NCI-H1694 (cell line): ENCODE data around the gene CPXM2.

Experiments
- DNase-seq: peaks from one replicate; lab custom pipeline; 2025; lab: John Stamatoyannopoulos, UW

Gene CPXM2

DNA sequence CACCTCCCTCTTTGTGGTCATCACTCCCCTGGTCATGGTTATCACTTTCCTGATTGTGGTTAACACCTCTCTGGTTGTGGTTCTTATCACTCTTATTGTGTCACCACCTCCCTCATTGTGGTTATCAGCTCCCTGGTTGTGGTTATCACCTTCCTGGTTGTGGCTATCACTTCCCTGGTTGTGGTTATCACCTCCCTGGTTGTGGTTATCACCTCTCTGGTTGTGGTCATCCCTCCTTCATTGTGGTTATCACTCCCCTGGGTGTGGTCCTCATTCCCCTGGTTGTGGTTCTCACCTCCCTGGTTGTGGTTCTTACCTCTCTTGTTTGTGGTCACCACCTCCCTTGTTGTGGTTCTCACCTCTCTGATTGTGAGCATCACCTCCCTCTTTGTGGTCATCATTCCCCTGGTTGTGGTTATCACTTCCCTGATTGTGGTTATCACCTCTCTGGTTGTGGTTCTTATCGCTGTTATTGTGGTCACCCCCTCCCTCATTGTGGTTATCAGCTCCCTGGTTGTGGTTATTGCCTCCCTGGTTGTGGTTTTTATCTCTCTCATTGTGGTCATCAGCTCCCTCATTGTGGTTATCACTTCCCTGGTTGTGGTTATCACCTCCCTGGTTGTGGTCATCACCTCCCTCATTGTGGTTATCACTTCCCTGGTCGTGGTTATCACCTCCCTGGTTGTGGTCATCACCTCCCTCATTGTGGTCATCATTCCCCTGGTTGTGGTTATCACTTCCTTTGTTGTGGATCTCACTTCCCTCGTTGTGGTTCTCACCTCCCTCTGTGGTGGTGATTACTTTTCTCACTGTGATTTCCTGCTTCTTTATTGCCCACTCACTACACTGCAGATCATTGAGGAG, 118.7 kb downstream of the CPXM2 start:
- no peak for DNase-seq

DNA sequence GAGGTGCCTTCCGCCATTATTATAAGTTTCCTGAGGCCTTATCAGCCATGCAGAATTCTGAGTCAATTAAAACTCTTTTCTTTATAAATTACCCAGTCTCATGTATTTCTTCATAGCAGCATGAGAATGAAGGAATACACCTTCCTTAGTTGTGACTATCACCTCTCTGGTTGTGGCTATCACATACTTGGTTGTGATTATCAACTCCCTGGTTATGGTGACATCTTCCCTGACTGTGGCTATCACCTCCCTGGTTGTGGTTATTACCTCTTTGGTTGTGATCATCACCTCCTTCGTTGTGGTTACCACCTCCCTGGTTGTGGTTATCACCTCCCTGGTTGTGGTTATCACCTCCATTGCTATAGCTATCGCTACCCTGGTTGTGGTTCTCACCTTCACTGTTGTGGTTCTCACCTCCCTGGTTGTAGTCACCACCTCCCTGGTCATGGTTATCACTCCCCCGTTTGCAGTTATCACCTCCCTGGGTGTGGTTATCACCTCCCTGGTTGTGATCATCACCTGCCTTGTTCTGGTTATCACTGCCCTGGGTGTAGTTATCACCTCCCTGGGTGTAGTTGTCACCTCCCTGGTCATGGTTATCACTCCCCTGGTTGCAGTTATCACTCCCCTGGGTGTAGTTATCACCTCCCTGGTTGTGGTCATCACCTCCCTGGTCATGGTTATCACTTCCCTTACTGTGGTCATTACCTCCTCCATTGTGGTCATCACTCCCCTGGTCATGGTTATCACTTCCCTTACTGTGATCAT, 119.5 kb downstream of the CPXM2 start:
- no peak for DNase-seq

DNA sequence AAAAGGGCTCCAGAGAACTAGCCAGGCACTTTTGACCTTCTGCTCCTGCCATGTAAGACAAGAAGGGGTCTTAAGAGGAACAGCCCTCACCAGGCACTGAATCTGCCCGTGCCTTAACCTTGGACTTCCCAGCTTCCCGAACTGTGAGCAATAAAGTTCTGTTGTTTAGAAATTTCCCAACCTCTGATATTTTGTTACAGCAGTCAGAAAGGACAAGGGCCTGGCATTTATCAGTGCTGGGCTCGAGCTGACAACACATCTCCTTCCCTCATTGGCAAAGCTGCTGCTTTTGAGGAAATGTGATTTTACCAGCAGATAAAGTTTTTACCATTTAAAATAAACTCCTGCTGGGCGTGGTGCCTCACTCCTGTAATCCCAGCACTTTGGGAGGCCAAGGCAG, 122.0 kb downstream of the CPXM2 start:
- no peak for DNase-seq

GRCh38 chr10:123766761-123767160, 124.8 kb downstream of the CPXM2 start:
- DNase-seq = no peak

DNA sequence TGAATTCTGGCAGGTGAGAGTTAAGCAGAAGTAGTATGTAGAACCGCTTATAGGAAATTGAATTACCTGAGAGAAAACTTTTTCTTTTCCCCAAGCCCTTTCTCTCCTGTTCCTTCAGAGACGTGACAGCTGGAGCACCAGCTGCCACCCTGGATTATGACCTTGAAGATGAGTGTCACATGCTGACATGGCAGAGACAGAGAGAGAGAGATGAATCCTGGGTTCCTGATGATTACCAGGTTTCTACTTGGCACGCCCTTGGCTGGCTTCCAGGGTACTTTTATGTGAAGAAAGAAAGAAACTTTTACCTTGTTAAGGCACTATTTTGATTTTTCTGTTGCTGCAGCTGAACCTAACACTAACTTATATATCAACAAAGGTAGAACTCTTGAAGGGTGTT, 125.6 kb downstream of the CPXM2 start:
- no peak for DNase-seq

DNA sequence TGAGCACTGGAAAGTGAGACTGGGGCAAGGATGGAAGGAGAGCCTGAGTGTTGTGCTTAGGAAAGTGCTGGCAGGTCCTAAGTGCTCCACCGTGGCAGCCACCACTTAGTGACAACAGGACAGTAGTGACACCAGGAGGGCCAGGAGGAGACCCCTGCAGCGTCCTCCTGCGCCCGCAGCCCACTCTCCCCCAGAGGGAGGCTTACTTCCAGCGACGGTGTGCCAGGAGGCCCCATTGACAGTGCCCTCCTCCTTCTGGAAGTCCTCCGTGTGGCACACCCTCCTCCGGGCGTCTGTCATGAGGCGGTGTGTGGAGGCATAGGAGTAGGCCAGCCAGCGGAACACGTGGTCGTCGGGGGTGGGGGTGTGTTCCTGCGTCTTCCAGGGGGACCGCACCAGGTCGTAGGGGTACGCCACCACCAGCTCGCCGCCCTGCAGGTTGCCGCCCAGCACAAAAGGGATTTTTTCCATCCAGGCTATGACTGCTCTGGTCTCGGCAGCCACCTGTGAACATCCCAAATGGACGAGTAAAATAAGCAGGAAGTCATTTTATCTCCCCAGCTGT, 129.9 kb downstream of the CPXM2 start:
- DNase-seq = no peak

DNA sequence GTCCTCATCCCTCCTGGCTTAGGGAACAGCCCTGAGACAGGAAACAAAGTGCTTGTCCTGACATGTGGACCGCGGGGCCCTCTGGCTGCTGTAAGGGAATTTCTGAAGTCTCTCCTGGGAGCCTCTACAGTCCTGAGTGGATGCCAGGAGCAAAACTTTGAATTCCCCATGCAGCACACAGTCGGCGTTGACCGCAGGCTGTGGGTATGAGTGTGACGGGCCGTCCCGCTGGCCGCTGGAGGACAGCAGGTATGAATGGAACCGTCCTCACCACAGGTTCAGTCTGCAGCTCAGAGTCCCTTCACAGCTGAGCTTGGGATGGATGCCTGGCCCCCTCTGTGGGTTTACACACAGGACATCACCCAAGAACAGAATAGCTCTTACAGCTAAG, 130.6 kb downstream of the CPXM2 start:
- DNase-seq = no peak

- DNase-seq = no peak
These were observed 131.1 kb downstream of the CPXM2 start for GRCh38 chr10:123760356-123761037.

- no peak for DNase-seq
These were observed 132.0 kb downstream of the CPXM2 start for GRCh38 chr10:123759501-123760031.

- DNase-seq = no peak
These were observed 132.6 kb downstream of the CPXM2 start for GRCh38 chr10:123759041-123759440.

- DNase-seq = no peak
These were observed 133.8 kb downstream of the CPXM2 start for GRCh38 chr10:123757853-123758252.

GRCh38 chr10:123755061-123755460, 136.5 kb downstream of the CPXM2 start:
- DNase-seq = no peak

DNA sequence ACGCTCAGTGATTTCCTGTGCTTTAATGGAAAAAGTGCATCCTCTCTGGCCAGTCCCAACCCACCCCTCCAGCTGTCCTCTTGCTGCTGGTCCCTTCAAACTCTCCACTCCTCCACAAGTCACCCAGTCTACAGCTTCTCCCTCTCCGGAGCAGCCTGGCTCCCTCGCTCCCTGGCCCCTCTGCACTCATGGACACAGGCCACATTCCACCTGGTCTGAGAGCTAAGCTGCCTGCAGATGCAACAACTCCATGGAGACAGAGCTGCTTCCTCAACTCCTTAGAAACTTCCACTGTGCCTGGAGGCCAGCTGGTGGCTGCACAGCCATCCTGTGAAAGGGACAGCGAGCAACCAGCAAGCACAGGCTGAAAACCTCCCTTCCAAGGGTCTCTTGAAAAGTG, 137.5 kb downstream of the CPXM2 start:
- no peak for DNase-seq

DNA sequence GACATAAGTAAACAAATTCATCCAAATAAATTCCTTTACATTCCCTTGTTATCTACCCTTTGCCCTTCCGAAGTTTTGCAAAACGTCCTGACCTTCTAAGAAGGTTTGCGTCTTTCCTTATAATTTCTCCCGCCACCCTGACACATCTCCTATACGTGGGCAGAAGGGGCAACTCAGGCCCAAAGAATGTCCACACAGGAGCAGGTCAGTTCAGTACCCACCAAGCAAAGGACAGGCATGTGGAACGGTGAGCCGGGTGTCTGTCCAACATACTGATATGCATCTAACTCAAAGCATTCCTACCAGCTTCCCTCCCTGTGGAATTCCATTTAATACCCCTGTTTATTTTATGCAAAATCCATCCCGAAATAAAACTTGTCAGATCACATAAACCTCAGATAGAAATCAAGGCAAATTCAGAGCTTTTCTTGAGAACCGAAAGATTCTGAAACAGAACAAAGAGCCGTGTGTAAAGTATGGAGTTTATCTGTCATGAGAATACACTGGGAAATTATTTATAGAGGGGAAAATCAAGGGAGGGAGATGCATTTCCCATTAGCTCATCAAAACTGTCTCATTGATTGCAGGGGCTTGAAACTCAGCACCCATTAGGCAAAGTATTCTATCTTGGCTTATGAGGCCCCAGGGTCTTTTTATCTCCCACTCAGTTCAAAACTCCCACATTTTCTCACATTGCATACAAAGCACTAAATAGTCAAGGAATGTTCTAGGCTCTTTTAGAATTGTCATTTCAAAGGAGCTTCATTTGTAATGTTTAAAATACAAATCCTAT, 140.1 kb downstream of the CPXM2 start:
- no peak for DNase-seq

DNA sequence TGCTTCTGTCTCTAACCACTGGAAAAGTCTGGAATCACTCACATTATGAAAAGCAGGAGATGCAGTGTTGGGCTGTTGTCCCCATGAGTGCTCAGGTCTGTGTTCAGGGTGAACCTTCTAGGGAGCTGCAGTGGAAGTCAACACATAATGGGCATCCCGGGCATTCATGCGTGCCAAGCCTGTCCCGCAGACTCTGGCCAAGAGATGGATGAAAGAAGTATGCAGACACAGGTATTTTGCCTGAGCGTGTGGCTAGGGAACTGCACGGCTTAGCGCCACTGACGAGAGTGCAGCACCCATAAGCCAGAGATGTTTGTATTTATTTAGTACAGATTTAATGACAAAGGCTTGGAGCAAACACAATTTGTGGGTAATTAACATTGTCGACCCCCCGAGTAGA, 140.7 kb downstream of the CPXM2 start:
- DNase-seq = no peak

DNA sequence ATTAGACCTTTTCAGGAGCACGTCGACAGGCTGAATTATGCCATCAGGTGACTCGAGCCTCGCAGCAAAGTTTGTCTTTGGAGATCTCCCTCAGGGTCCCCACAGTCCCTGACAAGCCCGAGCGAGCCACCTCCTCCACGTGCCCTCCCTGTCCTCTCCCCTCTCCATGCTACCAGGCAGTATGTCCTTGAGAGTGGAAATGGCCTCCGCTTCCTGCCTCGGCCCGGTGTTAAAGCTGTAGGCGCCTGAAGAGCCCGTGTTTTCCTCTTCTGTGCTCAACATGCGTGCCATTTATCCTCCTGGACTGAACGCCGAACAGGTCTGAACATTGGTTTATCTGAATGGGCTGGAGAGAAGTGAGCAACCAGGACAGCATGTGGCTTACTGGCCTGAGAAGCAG, 142.9 kb downstream of the CPXM2 start:
- DNase-seq = no peak

GRCh38 chr10:123747426-123747825, 144.2 kb downstream of the CPXM2 start:
- DNase-seq = no peak

- no peak for DNase-seq
These were observed 144.7 kb downstream of the CPXM2 start for GRCh38 chr10:123746942-123747341.

DNA sequence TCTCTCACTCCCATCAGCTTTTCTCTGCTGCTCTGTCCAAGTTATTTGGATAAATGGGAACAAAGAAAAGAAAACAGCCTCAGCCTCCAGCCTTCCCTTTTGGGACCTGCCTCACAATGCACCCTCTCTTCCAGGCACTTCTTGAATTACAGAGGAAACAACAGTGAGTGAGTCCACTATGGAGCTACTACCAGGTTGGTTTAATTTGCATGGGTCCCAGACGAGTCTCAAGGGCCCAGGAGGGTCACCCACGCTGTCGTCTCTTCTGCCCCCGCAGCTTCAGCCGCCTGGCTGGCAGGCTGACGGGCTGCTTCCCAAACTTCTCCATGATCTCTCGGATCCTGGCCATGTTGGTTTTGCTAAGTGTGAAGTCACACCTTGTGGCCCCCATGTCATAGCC, 145.1 kb downstream of the CPXM2 start:
- DNase-seq = no peak

DNA sequence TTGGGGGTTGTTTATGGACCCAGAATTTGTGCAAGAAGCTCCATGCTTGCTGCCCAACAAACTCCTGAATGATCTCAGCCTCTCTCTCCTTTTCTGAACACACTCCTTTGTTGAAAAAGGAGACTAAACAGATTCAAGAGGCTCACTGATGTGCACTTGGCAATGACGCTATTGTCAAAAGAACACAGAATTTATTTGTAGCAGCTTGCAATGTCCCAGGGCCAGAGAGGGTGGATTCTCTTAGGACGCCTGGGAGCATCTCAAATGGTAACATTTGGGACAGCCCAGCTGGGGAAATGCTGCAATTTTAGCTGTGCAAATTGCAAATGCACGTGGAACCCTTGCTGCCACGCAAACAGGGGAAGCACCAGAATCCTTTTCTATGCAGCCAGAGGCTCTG, 145.5 kb downstream of the CPXM2 start:
- DNase-seq = no peak

GRCh38 chr10:123744224-123744536, 147.4 kb downstream of the CPXM2 start:
- no peak for DNase-seq
